Breast epithelium (tissue), 4 donors: ENCODE data around the gene PPIH. TPM values are rescaled to one million over a fixed set of nuclear protein-coding genes. Genes with fewer than 3 reads are reported as not detected.
"Not testable (repeated sequence)": the region's sequence is repeated elsewhere in the genome, so short reads cannot be mapped to it uniquely, and the experiment has no call there.

Experiments
- DNase-seq, 2 donors: peaks; one replicate each; pipeline ENCODE4 v3.0.0-alpha.2; 2019; ENCODE audit warnings: low spot score in 2 of 2
- H3K27ac ChIP-seq, 2 donors: fragments of 200-600 bp; sonication (generic) in 1 of 2; one replicate each; pipeline ENCODE4 v1.5.1; 2016 to 2019; ENCODE audit warnings: mild to moderate bottlenecking in 1 of 2
- H3K27me3 ChIP-seq, 2 donors: fragments of 200-600 bp; sonication (generic) in 1 of 2; one replicate each; pipeline versions ENCODE4 v1.5.1 to v1.6.0; 2017 to 2019; ENCODE audit warnings: control low read depth in 1 of 2, mild to moderate bottlenecking in 1 of 2
- H3K36me3 ChIP-seq: fragments of 200-600 bp; one replicate; pipeline ENCODE4 v1.5.1; 2019
- H3K4me1 ChIP-seq, 2 donors: fragments of 200-600 bp; sonication (generic); one replicate each; pipeline ENCODE4 v1.5.1; 2016 to 2019; ENCODE audit warnings: control low read depth in 1 of 2
- H3K4me3 ChIP-seq, 3 donors: fragments of 200-600 bp; sonication (generic); 1 replicate in 2 of 3; 2 replicates in 1 of 3; pipeline ENCODE4 v1.5.1; 2016 to 2019; ENCODE audit warnings: mild to moderate bottlenecking in 3 of 3, moderate library complexity in 2 of 3
- H3K9me3 ChIP-seq, 2 donors: fragments of 200-600 bp; sonication (generic) in 1 of 2; one replicate each; pipeline ENCODE4 v1.5.1; 2016 to 2019; ENCODE audit warnings: control low read depth in 1 of 2
- CTCF ChIP-seq, 3 donors: fragments of 450-650 bp; IDR thresholded peaks; one replicate each; pipeline ENCODE4 v1.5.1; 2016 to 2017; ENCODE audit warnings: antibody characterized with exemption in 3 of 3, mild to moderate bottlenecking in 3 of 3, moderate library complexity in 3 of 3
- POLR2A ChIP-seq: fragments of 450-650 bp; IDR thresholded peaks from one replicate; pipeline ENCODE4 v1.6.1; 2016; ENCODE audit warnings: antibody characterized with exemption, mild to moderate bottlenecking, moderate library complexity
- POLR2AphosphoS5 ChIP-seq, 3 donors: sonication (generic); formaldehyde crosslinking; IDR thresholded peaks; one replicate each; pipeline ENCODE4 v1.6.1; 2017; ENCODE audit warnings: antibody characterized with exemption in 3 of 3
- intact Hi-C: fragments of 100-400 bp; cut with DNase I; formaldehyde crosslinking; loops from one replicate; pipeline ENCODE4 v1.15.1; 2023; ENCODE audit warnings: low total_unique reads
- total RNA-seq, 3 donors: library from RNA; depleted of rRNA; stranded (reverse); fragments of >200 nt; gene quantifications; one replicate each; pipeline ENCODE4 v1.1.0, GENCODE V29; 2016

The PPIH gene
- total RNA-seq, 3 donors from 2014 or later = 21.6 to 37.9 (median 24.6) TPM

- Histone ChIP-seq H3K9me3 (no peaks in the 10 kb centered on the region), H3K27me3 (no peaks in the 10 kb centered on the region), H3K4me3 (no peak overlapping the region), H3K27ac (no peak overlapping the region), H3K4me1 (no peaks in the 10 kb centered on the region), H3K36me3 (no peaks in the 10 kb centered on the region)
- DNase-seq = no peak
- intact Hi-C loops = no loop called here
- no peak for TF ChIP-seq POLR2AphosphoS5 (IDR thresholded peaks at IDR 0.05)
- no peak for TF ChIP-seq POLR2A
- no peak for TF ChIP-seq CTCF (IDR thresholded peaks at IDR 0.05)
Measured at GRCh38 chr1:42698081-42698813, 40.0 kb downstream of the PPIH start.

GRCh38 chr1:42700006-42700405 lies 41.8 kb downstream of the PPIH start:
- Histone ChIP-seq H3K27ac (no peak overlapping the region), H3K4me1 (no peaks in the 10 kb centered on the region), H3K4me3 (no peak overlapping the region), H3K36me3 (no peaks in the 10 kb centered on the region), H3K27me3 (no peaks in the 10 kb centered on the region), H3K9me3 (no peaks in the 10 kb centered on the region)
- intact Hi-C loops = no loop called here
- DNase-seq = no peak
- TF ChIP-seq CTCF (IDR thresholded peaks at IDR 0.05) = no peak
- no peak for TF ChIP-seq POLR2A
- no peak for TF ChIP-seq POLR2AphosphoS5 (IDR thresholded peaks at IDR 0.05)

GRCh38 chr1:42703888-42704464 lies 45.8 kb downstream of the PPIH start:
- DNase-seq = no peak
- H3K27ac ChIP-seq = no peak overlapping the region
- H3K4me3 ChIP-seq = no peak overlapping the region
- no peaks in the 10 kb centered on the region for H3K36me3 ChIP-seq
- H3K27me3 ChIP-seq = no peaks in the 10 kb centered on the region
- no peaks in the 10 kb centered on the region for H3K9me3 ChIP-seq
- intact Hi-C loops = no loop called here
- H3K4me1 ChIP-seq = no peaks in the 10 kb centered on the region
- TF ChIP-seq POLR2A (no peak), POLR2AphosphoS5 (IDR thresholded peaks at IDR 0.05) (no peak), CTCF (IDR thresholded peaks at IDR 0.05) (no peak)

GRCh38 chr1:42712808-42713207 lies 54.6 kb downstream of the PPIH start:
- H3K36me3 ChIP-seq, H3K4me1 ChIP-seq, H3K27ac ChIP-seq, H3K27me3 ChIP-seq, intact Hi-C loops, H3K4me3 ChIP-seq, DNase-seq: not testable (repeated sequence)
- H3K9me3 ChIP-seq = peaks cover 11 to 23% of the 10 kb centered on the region in 2 donors

GRCh38 chr1:42713293-42713692 lies 55.1 kb downstream of the PPIH start:
- no peak for DNase-seq
- Histone ChIP-seq H3K4me1 (no peaks in the 10 kb centered on the region), H3K27me3 (no peaks in the 10 kb centered on the region), H3K36me3 (no peaks in the 10 kb centered on the region), H3K9me3 (peaks cover 11 to 23% of the 10 kb centered on the region in 2 donors), H3K4me3 (no peak overlapping the region), H3K27ac (no peak overlapping the region)
- intact Hi-C loops = no loop called here
- TF ChIP-seq CTCF (IDR thresholded peaks at IDR 0.05) (no peak), POLR2A (no peak), POLR2AphosphoS5 (IDR thresholded peaks at IDR 0.05) (no peak)

GRCh38 chr1:42714441-42714840 lies 56.2 kb downstream of the PPIH start:
- H3K36me3 ChIP-seq, DNase-seq, H3K4me1 ChIP-seq, H3K4me3 ChIP-seq, H3K27ac ChIP-seq, intact Hi-C loops, H3K27me3 ChIP-seq: not testable (repeated sequence)
- H3K9me3 ChIP-seq = peaks cover 11 to 23% of the 10 kb centered on the region in 2 donors
